GM08714 (cell line): Measurements from ENCODE around the gene ARMC7.

Experiments
- H3K4me3 ChIP-seq: fragments of 200-500 bp; sonication (Bioruptor generic); 2 replicates; pipeline ENCODE4 v1.5.1; 2014; ENCODE audit warnings: mild to moderate bottlenecking, low read length, inconsistent platforms
- ZNF274 ChIP-seq: IDR thresholded peaks from 2 replicates; pipeline ENCODE4 v1.6.1; 2012; ENCODE audit warnings: mild to moderate bottlenecking, low read depth, low read length

Gene ARMC7

GRCh38 chr17:75087558-75088453 lies 22.0 kb upstream of the ARMC7 start, which contains the start of gene SLC16A5:
Gene SLC16A5, plus strand, starts transcription at chr17:75087954. Its CDS starts 5,683 bp downstream, at chr17:75093637.
- peak within 1 kb of the TSS; percentile 45; the same call in 1 of the 2 replicates for H3K4me3 ChIP-seq
- TF ChIP-seq ZNF274: no peak

GRCh38 chr17:75088465-75089417 lies 21.0 kb upstream of the ARMC7 start:
- no peak overlapping the region; the same call in 1 of the 2 replicates for H3K4me3 ChIP-seq
- no peak for TF ChIP-seq ZNF274

- no peak overlapping the region for H3K4me3 ChIP-seq
- no peak for TF ChIP-seq ZNF274
These were observed 18.6 kb upstream of the ARMC7 start for GRCh38 chr17:75090871-75091854.

GRCh38 chr17:75091855-75092327 lies 17.9 kb upstream of the ARMC7 start:
- no peak for TF ChIP-seq ZNF274
- H3K4me3 ChIP-seq: no peak overlapping the region

GRCh38 chr17:75093548-75094158 lies 16.1 kb upstream of the ARMC7 start:
- no peak overlapping the region for H3K4me3 ChIP-seq

GRCh38 chr17:75094871-75095399 lies 14.8 kb upstream of the ARMC7 start:
- TF ChIP-seq ZNF274: no peak
- H3K4me3 ChIP-seq: no peak overlapping the region

More at GRCh38 chr17:75093548-75094158, 16.1 kb upstream of the ARMC7 start:
- no peak for TF ChIP-seq ZNF274

- TF ChIP-seq ZNF274: no peak
- H3K4me3 ChIP-seq: no peak overlapping the region
These were observed 13.6 kb upstream of the ARMC7 start for GRCh38 chr17:75096082-75096625.

GRCh38 chr17:75097865-75098264 lies 11.9 kb upstream of the ARMC7 start:
- no peak overlapping the region for H3K4me3 ChIP-seq
- TF ChIP-seq ZNF274: no peak

GRCh38 chr17:75098861-75099260 lies 10.9 kb upstream of the ARMC7 start:
- TF ChIP-seq ZNF274: no peak
- H3K4me3 ChIP-seq: no peak overlapping the region

GRCh38 chr17:75099881-75100595 lies 9.7 kb upstream of the ARMC7 start:
- no peak overlapping the region for H3K4me3 ChIP-seq
- no peak for TF ChIP-seq ZNF274

- H3K4me3 ChIP-seq: no peak overlapping the region
- TF ChIP-seq ZNF274: no peak
These were observed 7.4 kb upstream of the ARMC7 start for GRCh38 chr17:75102385-75102821.
